ENCODE measurements around the gene EVI2A.

EVI2A gene

DNA sequence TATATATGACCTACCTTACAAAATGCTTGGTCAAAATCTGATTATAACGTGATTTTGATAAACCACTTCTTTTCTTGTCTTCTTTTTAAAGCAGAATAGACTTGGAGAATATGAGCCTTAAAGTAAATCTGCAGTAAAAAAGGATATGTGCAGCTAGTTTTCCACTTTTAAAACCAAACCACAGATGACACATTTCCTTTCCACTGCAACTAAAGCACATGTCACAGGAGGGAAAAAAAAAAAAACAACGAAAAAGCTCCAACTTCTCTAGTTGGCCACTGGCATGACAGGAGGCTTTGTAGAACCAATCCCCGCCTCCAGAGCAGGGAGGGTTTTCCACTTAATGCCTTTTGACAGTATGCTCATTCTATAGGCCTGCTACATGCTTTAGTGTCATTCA lies at the start of gene EVI2A:
TSS of gene EVI2A (minus strand) at position 142 of the 400 bp plus-strand sequence. CDS start 2,609 bp downstream, outside the sequence.
- peak within 1 kb of the TSS; percentile 25 for H3K4me3 ChIP-seq (replicated peaks; ENCODE audit: low read depth, low read length)
- DNase-seq (ENCODE audit: low read depth) = peak; percentile 83
- TF ChIP-seq, protein P1, sequence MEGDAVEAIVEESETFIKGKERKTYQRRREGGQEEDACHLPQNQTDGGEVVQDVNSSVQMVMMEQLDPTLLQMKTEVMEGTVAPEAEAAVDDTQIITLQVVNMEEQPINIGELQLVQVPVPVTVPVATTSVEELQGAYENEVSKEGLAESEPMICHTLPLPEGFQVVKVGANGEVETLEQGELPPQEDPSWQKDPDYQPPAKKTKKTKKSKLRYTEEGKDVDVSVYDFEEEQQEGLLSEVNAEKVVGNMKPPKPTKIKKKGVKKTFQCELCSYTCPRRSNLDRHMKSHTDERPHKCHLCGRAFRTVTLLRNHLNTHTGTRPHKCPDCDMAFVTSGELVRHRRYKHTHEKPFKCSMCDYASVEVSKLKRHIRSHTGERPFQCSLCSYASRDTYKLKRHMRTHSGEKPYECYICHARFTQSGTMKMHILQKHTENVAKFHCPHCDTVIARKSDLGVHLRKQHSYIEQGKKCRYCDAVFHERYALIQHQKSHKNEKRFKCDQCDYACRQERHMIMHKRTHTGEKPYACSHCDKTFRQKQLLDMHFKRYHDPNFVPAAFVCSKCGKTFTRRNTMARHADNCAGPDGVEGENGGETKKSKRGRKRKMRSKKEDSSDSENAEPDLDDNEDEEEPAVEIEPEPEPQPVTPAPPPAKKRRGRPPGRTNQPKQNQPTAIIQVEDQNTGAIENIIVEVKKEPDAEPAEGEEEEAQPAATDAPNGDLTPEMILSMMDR (IDR thresholded peaks at IDR 0.05; ENCODE audit: low read length, missing control alignments) = no peak

GRCh38 chr17:31369266-31369665 lies 47.8 kb upstream of the EVI2A start:
- H3K4me3 ChIP-seq (replicated peaks; ENCODE audit: low read depth, low read length) = no peak overlapping the region
- peak; percentile 22 for DNase-seq (ENCODE audit: low read depth)
- TF ChIP-seq, protein P1 (IDR thresholded peaks at IDR 0.05; ENCODE audit: low read length, missing control alignments) = no peak

DNA sequence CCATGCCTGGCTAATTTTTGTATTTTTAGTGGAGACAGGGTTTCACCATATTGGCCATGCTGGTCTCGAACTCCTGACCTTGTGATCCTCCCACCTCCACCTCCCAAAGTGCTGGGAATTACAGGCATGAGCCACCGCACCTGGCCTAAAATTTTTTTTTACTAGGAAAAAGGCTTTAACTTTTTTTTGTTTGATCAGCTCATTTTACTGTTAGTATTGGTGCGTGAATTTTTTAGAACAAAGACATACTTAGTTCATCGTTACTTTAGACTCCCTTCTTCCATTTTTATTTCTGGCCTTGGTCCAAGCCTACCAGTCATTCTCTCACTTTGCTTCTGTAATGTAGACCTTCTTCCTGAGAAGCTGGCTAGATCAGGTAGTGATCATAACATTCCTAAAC lies 44.7 kb upstream of the EVI2A start:
- no peak overlapping the region for H3K4me3 ChIP-seq (replicated peaks; ENCODE audit: low read depth, low read length)
- DNase-seq (ENCODE audit: low read depth) = no peak
- TF ChIP-seq, protein P1 (IDR thresholded peaks at IDR 0.05; ENCODE audit: low read length, missing control alignments) = no peak

GRCh38 chr17:31364012-31364411 lies 42.6 kb upstream of the EVI2A start:
- TF ChIP-seq, protein P1 (IDR thresholded peaks at IDR 0.05; ENCODE audit: low read length, missing control alignments) = no peak
- no peak for DNase-seq (ENCODE audit: low read depth)
- no peak overlapping the region for H3K4me3 ChIP-seq (replicated peaks; ENCODE audit: low read depth, low read length)

- H3K4me3 ChIP-seq (replicated peaks; ENCODE audit: low read depth, low read length) = no peak overlapping the region
- TF ChIP-seq, protein P1 (IDR thresholded peaks at IDR 0.05; ENCODE audit: low read length, missing control alignments) = no peak
- DNase-seq (ENCODE audit: low read depth) = peak; percentile 3
These were observed 36.5 kb upstream of the EVI2A start for GRCh38 chr17:31357839-31358394.

GRCh38 chr17:31357091-31357490 lies 35.7 kb upstream of the EVI2A start:
- H3K4me3 ChIP-seq (replicated peaks; ENCODE audit: low read depth, low read length) = no peak overlapping the region
- TF ChIP-seq, protein P1 (IDR thresholded peaks at IDR 0.05; ENCODE audit: low read length, missing control alignments) = no peak
- no peak for DNase-seq (ENCODE audit: low read depth)

DNA sequence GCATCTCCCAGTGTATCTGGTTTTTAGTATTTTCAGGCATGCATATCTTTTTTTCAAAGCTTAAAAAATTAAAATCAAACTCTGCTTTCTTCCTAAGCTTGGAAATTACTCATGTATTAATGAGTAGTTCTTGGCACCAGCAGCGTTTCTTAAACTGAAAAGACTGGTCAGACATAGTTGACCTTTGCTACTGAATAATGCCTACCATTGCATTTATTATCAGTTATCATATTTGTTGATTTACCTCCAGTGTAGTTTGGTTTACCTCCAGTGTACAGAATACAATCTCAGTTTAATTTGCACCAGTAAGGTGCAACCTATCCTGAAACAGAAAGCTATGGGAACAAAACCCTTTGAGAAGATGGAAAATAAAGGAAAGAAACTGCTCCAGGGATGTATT lies 34.5 kb upstream of the EVI2A start:
- no peak overlapping the region for H3K4me3 ChIP-seq (replicated peaks; ENCODE audit: low read depth, low read length)
- DNase-seq (ENCODE audit: low read depth) = no peak
- TF ChIP-seq, protein P1 (IDR thresholded peaks at IDR 0.05; ENCODE audit: low read length, missing control alignments) = no peak

All from fibroblast of pulmonary artery (primary cell).